ENCODE results near the gene HCN4. TPM values are rescaled to one million over a fixed set of nuclear protein-coding genes. Genes with fewer than 3 reads are reported as not detected.

HCN4 gene
- total and polyA plus RNA-seq, 2 experiments from 2014 or later: 2.4 to 10.6 TPM

DNA sequence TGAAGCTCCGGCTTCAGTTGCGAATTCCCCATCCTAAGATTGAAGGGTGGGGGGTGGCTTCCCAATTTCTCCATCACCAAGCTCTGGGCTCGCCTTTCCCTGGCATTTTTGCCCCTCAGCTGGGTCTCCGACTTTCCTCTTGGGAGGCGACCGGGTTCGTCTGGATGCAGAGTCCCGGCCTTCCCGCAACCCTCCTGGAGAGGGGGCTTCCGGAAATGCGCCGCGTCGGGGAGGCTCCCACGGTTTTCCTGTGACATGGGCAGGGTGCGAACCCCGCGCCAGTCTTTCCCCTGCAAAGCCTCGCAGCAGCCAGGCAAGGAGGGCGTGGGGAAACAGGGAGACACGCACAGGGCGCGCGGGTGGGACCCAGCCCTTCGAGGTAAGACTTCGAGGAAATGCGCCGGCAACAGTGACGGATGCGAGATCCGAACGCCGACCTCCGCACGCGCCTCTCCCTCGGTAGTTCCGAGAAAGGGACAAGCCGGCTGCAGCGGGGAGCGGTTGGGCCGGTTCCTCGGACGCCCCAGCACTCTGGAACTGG, 466 bp upstream of the HCN4 start:
- Histone ChIP-seq H3K4me2 (peak overlapping the region; percentile 90), H3K79me2 (replicated peaks; ENCODE audit: insufficient read depth) (peaks cover 20% of the 10 kb centered on the region)
- H3K9me3 Mint-ChIP-seq: no peaks in the 10 kb centered on the region

More for the DNA sequence above, 466 bp upstream of the HCN4 start:
- peaks cover 17% of the 10 kb centered on the region for H4K20me1 ChIP-seq (replicated peaks; ENCODE audit: insufficient read depth)
- H3K4me1 ChIP-seq (ENCODE audit: insufficient read depth): peaks cover 27% of the 10 kb centered on the region
- Mint-ChIP-seq H3K4me3 (peak overlapping the region; percentile 75), H3K4me1 (peaks cover 62% of the 10 kb centered on the region), H3K27me3 (ENCODE audit: insufficient read depth, low read depth, poor library complexity) (peaks cover 42% of the 10 kb centered on the region), H3K27ac (no peak overlapping the region), H3K36me3 (ENCODE audit: low read depth) (no peaks in the 10 kb centered on the region)
- peak overlapping the region; percentile 99 for H2AFZ ChIP-seq
- peaks cover 7% of the 10 kb centered on the region; the same call in 1 of the 2 replicates for H3K9me2 ChIP-seq (ENCODE audit: insufficient read depth)
- peaks cover 46% of the 10 kb centered on the region for H3K27me3 ChIP-seq (ENCODE audit: insufficient read depth)
- no peaks in the 10 kb centered on the region for H3F3A ChIP-seq (replicated peaks; ENCODE audit: low read depth)
- peak; percentile 69 for DNase-seq (ENCODE audit: low spot score)
- TF ChIP-seq NANOG (IDR thresholded peaks at IDR 0.05; ENCODE audit: borderline replicate concordance): no peak
- no peak for TF ChIP-seq CTCF (conservative IDR thresholded peaks at IDR 0.05; ENCODE audit: low read depth in 2 of 2)
- no peak for TF ChIP-seq REST (IDR thresholded peaks at IDR 0.05; ENCODE audit: unreplicated experiment)
- TF ChIP-seq ZNF462 (CRISPR knock-in tag; IDR thresholded peaks at IDR 0.05): no peak
- TF ChIP-seq JUNB (IDR thresholded peaks at IDR 0.05; ENCODE audit: unreplicated experiment): no peak
- no peak for TF ChIP-seq STAT1 (IDR thresholded peaks at IDR 0.05; ENCODE audit: unreplicated experiment)
- no peak for TF ChIP-seq ZNF331 (CRISPR knock-in tag; IDR thresholded peaks at IDR 0.05; ENCODE audit: low read depth)
- no peak for TF ChIP-seq EZH2 (IDR thresholded peaks at IDR 0.05; ENCODE audit: low read depth, unreplicated experiment)
- TF ChIP-seq ZNF114 (CRISPR knock-in tag; IDR thresholded peaks at IDR 0.05): no peak
- TF ChIP-seq ETS1 (IDR thresholded peaks at IDR 0.05): no peak
- TF ChIP-seq POLR2AphosphoS5 (IDR thresholded peaks at IDR 0.05; ENCODE audit: low read depth): no peak
- TF ChIP-seq CREB1 (CRISPR knock-in tag; IDR thresholded peaks at IDR 0.05; ENCODE audit: low read depth): no peak
- no peak for TF ChIP-seq EZH2phosphoT487 (IDR thresholded peaks at IDR 0.05; ENCODE audit: unreplicated experiment)
- H3K27ac ChIP-seq (ENCODE audit: low read depth): no peak overlapping the region
- peaks cover 3% of the 10 kb centered on the region; the same call in 1 of the 2 replicates for H3K36me3 ChIP-seq (ENCODE audit: insufficient read depth)
- H3K4me3 ChIP-seq: peak overlapping the region; percentile 76
- ATAC-seq: peak; percentile 12

Data from GM23338 (cell line).